Natural killer cell treated with Interleukin-12 subunit alpha and Interleukin-12 subunit beta and Interleukin-15 and Interleukin-18, amount 100 ng/mL, for 72 hours (primary cell): ENCODE data around the gene GNAI3. TPM values are rescaled to one million over a fixed set of nuclear protein-coding genes. Genes with fewer than 3 reads are reported as not detected.

Experiments used
- ATAC-seq, 2 donors: fragments of 150-1000 bp; cut with Tn5 transposase in 1 of 2; sonication (Bioruptor Pico), chemical (Tn5 transposase) in 1 of 2; 2 replicates each; pipeline ENCODE4 v1.10.0; 2021
- DNase-seq: peaks from one replicate; pipeline ENCODE4 v3.0.0; 2022; ENCODE audit warnings: low spot score
- H3K27ac Mint-ChIP-seq, 2 donors: 1 replicate in 1 of 2; 2 replicates in 1 of 2; pipeline ENCODE4 v1.8.0; 2022; ENCODE audit warnings: mixed read lengths in 2 of 2, mild to moderate bottlenecking in 1 of 2, moderate library complexity in 1 of 2
- H3K27me3 Mint-ChIP-seq, 2 donors: 1 replicate in 1 of 2; 2 replicates in 1 of 2; pipeline ENCODE4 v1.8.0; 2022; ENCODE audit warnings: mixed read lengths in 2 of 2
- H3K36me3 Mint-ChIP-seq: one replicate; pipeline ENCODE4 v1.8.0; 2022; ENCODE audit warnings: mixed read lengths
- H3K4me1 Mint-ChIP-seq, 2 donors: 1 replicate in 1 of 2; 2 replicates in 1 of 2; pipeline ENCODE4 v1.8.0; 2022; ENCODE audit warnings: low read depth in 2 of 2, mixed read lengths in 2 of 2, mild to moderate bottlenecking in 1 of 2
- H3K4me3 Mint-ChIP-seq: one replicate; pipeline ENCODE4 v1.8.0; 2022; ENCODE audit warnings: mixed read lengths
- H3K9me3 Mint-ChIP-seq: 2 replicates; pipeline ENCODE4 v1.8.0; 2022; ENCODE audit warnings: mixed read lengths
- total RNA-seq, 2 donors: library from RNA; stranded (reverse); gene quantifications; one replicate each; pipeline ENCODE4 v1.2.3, GENCODE V29; 2022

GNAI3 gene
- total RNA-seq, 2 donors from 2014 or later: 8.9 to 10.0 TPM

DNA sequence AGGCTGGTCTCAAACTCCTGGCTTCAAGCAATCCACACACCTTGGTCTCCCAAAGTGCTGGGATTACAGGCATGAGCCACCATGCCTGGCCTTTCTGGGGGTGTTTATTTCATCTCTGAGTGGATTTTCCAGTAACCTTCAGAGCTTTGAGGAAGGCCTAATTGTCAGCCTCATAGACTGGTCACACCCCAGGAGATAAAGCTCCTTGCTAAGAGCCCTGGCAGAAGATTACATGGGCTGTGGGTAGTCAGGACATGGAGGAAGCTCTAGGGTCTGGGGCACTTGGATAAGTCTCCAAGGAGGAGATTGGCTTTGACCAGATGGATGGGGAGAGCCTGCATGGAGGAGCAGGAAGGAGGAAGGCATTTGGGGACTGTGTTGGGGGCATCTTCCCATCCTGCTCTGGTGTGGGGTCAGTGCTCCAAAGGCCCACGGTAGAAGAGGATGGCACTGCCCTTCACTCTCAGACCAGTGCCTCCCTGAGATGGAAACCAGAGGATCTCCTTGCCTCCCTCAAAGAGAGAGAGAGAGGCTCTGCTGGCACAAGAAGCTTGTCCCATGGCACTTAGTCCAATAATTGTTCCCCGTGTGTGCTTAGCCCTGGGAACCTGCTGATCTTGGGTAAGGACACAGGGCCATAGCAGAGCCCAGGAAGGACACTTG, 92.8 kb downstream of the GNAI3 start:
- Mint-ChIP-seq H3K4me1 (peaks cover 4 to 5% of the 10 kb centered on the region in 2 donors), H3K36me3 (no peaks in the 10 kb centered on the region), H3K4me3 (no peak overlapping the region), H3K9me3 (no peaks in the 10 kb centered on the region), H3K27me3 (peaks cover 5 to 6% of the 10 kb centered on the region in 2 donors), H3K27ac (no peak overlapping the region)
- DNase-seq: no peak
- ATAC-seq: no peak

GRCh38 chr1:109641861-109642260, 93.4 kb downstream of the GNAI3 start:
- H3K36me3 Mint-ChIP-seq: no peaks in the 10 kb centered on the region
- no peak overlapping the region for H3K4me3 Mint-ChIP-seq
- DNase-seq (no peak), ATAC-seq (no peak)
- H3K27ac Mint-ChIP-seq: no peak overlapping the region
- no peaks in the 10 kb centered on the region for H3K9me3 Mint-ChIP-seq
- peaks cover 4 to 5% of the 10 kb centered on the region in 2 donors for H3K4me1 Mint-ChIP-seq
- H3K27me3 Mint-ChIP-seq: peaks cover 5 to 6% of the 10 kb centered on the region in 2 donors

DNA sequence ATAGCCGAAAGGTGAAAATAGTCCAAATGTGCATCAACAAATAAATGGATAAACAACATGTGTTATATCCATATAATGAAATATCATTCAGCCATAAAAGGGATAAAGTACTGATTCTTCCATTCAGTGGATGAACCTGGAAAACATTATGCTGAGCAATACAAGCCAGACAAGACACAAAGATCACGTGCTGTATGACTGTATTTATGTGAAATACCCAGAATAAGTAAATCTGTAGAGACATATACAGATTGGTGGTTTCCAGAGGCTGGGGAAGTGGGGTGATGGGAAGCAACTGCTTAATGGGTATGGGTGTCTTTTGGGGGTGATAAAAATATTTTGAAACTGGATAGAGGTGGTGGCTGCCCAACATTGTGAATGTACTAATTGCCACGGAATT, 94.2 kb downstream of the GNAI3 start:
- no peaks in the 10 kb centered on the region for H3K9me3 Mint-ChIP-seq
- DNase-seq (no peak), ATAC-seq (no peak)
- no peak overlapping the region for H3K27ac Mint-ChIP-seq
- H3K27me3 Mint-ChIP-seq: peaks cover 0 to 6% of the 10 kb centered on the region in 2 donors
- H3K36me3 Mint-ChIP-seq: no peaks in the 10 kb centered on the region
- H3K4me1 Mint-ChIP-seq: peaks cover 4 to 5% of the 10 kb centered on the region in 2 donors
- H3K4me3 Mint-ChIP-seq: no peak overlapping the region

DNA sequence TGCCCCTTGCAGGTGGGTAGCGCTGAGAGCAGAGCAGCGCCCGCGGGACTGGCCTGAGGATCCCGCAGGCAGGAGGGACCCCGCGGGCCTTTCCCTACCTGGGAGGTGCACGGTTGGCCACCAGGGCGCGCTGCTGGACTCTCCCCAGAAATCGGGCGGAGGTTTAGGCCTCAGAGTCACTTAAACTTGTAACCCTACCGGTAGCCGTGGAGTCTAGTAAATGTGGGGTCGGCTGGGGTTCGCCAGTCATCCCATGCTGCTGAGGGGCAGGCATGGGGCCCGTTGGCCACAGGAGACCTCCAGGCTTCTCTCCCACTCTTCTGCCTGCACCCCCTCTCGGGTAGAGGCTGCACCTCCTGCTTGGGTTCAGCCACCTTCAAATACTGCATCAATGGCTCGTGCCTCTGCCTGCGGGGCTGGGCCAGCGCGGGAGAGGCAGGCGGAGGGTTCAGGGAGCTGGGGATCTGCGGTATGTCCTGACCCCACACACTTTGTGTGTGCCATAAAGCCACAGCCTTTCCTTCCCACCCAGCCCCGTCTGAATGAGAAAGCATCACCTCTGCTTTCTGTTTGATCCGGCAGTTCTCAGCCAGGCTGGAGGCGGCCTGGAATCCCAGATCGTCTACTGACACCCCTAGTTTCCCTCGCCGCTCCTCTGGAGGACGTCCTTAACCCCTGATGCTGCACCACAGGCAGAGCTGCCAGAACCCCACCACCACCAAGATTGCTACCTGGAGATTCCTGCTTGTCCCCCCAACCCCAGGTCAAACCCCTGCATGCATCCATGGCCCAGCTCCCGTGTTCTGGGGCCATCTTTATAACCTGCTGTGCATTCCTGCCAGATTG, 95.2 kb downstream of the GNAI3 start:
- Mint-ChIP-seq H3K36me3 (no peaks in the 10 kb centered on the region), H3K4me3 (no peak overlapping the region), H3K9me3 (no peaks in the 10 kb centered on the region), H3K27ac (no peak overlapping the region), H3K4me1 (peaks cover 4 to 5% of the 10 kb centered on the region in 2 donors), H3K27me3 (peaks cover 0 to 6% of the 10 kb centered on the region in 2 donors)
- peak; percentile 93 for ATAC-seq
- peak; percentile 90 for DNase-seq

DNA sequence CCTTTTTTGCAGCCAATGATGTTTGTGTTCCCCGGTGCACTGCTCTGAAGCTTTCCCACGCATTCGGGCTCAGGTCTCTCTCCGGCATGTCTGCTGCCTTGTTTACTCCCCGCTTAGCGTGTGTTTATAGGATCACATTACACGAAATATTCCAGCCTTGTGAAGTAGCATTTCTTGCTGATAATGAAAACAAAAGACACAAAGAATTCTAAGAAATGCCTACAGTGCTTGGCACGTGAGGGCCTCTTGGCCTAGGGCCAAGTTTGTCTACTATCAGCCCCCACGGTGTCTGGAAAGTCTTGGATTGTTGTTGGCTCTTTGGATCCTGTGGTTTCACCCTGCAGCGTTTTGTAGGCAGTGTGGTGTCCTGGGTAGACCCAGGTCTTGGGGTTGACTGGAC, 96.3 kb downstream of the GNAI3 start:
- H3K9me3 Mint-ChIP-seq: no peaks in the 10 kb centered on the region
- peaks cover 0 to 6% of the 10 kb centered on the region in 2 donors for H3K27me3 Mint-ChIP-seq
- no peak overlapping the region for H3K4me3 Mint-ChIP-seq
- ATAC-seq: no peak
- H3K36me3 Mint-ChIP-seq: no peaks in the 10 kb centered on the region
- peaks cover 4 to 5% of the 10 kb centered on the region in 2 donors for H3K4me1 Mint-ChIP-seq
- no peak for DNase-seq
- no peak overlapping the region for H3K27ac Mint-ChIP-seq

DNA sequence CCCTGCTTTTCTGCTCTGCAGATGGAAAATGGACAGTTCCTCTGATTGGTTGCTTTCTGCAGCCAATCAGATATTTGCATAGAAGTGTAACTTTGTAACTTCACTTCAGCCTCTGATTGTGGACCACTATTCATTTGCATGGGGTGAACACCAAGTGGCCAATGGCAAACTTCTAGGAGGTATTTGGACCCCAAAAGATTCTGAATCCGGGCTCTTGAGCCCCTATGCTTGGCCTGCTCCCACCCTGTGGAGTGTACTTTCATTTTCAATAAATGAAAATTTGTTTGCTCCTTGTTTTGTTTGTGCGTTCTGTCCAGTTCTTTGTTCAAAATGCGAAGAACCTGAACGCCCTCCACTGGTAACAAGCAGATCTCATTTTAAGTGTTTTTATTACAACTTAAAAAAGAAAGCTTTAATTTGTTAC, 101.1 kb downstream of the GNAI3 start:
- Mint-ChIP-seq H3K4me3 (no peak overlapping the region), H3K4me1 (peaks cover 0 to 1% of the 10 kb centered on the region in 2 donors), H3K27ac (no peak overlapping the region), H3K36me3 (no peaks in the 10 kb centered on the region), H3K27me3 (peaks cover 5 to 15% of the 10 kb centered on the region in 2 donors), H3K9me3 (no peaks in the 10 kb centered on the region)
- ATAC-seq (no peak), DNase-seq (no peak)

GRCh38 chr1:109650609-109651008, 102.2 kb downstream of the GNAI3 start:
- Mint-ChIP-seq H3K9me3 (no peaks in the 10 kb centered on the region), H3K27ac (no peak overlapping the region), H3K4me3 (no peak overlapping the region), H3K4me1 (peaks cover 9 to 12% of the 10 kb centered on the region in 2 donors), H3K36me3 (no peaks in the 10 kb centered on the region), H3K27me3 (peaks cover 5 to 20% of the 10 kb centered on the region in 2 donors)
- no peak for DNase-seq
- ATAC-seq: no peak

- DNase-seq: no peak
- no peak overlapping the region for H3K27ac Mint-ChIP-seq
- H3K9me3 Mint-ChIP-seq: no peaks in the 10 kb centered on the region
- H3K4me3 Mint-ChIP-seq: no peak overlapping the region
- H3K36me3 Mint-ChIP-seq: no peaks in the 10 kb centered on the region
- H3K27me3 Mint-ChIP-seq: peaks cover 5 to 20% of the 10 kb centered on the region in 2 donors
- ATAC-seq: no peak
- H3K4me1 Mint-ChIP-seq: peaks cover 14 to 16% of the 10 kb centered on the region in 2 donors
Measured at GRCh38 chr1:109652402-109652801, 104.0 kb downstream of the GNAI3 start.

DNA sequence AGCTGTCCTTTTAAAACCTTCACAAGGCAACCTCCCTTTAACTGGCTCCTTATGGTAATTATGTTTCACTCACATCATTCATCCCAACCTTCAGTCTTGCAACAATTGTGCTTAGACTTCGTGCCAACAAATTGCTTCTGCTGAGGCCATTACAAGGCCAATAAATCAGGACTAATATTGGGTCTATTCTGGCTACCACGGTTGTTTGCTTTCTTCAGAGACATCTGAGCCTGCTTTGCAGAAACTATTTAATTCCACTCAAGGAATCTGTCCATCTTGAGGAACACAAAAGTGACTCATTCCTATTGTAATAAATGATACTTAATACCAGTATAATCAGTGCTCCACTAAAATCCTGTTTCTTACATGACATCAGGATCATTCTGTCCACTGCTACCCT, 104.9 kb downstream of the GNAI3 start:
- no peak overlapping the region for H3K27ac Mint-ChIP-seq
- H3K4me3 Mint-ChIP-seq: no peak overlapping the region
- H3K27me3 Mint-ChIP-seq: peaks cover 5 to 17% of the 10 kb centered on the region in 2 donors
- DNase-seq: no peak
- H3K4me1 Mint-ChIP-seq: peaks cover 14 to 16% of the 10 kb centered on the region in 2 donors
- no peaks in the 10 kb centered on the region for H3K9me3 Mint-ChIP-seq
- no peak for ATAC-seq
- no peaks in the 10 kb centered on the region for H3K36me3 Mint-ChIP-seq

GRCh38 chr1:109654519-109654918, 106.1 kb downstream of the GNAI3 start:
- Mint-ChIP-seq H3K27ac (peak overlapping the region; percentile 68 to 90), H3K27me3 (peaks cover 5 to 17% of the 10 kb centered on the region in 2 donors), H3K4me3 (peak overlapping the region; percentile 8), H3K36me3 (no peaks in the 10 kb centered on the region), H3K4me1 (peaks cover 14 to 16% of the 10 kb centered on the region in 2 donors), H3K9me3 (no peaks in the 10 kb centered on the region)
- ATAC-seq (no peak), DNase-seq (no peak)

GRCh38 chr1:109655615-109656519, 107.5 kb downstream of the GNAI3 start, which contains the start of gene GSTM4:
GSTM4 (plus strand) TSS chr1:109656099; CDS start chr1:109656390, 291 bp downstream.
- Mint-ChIP-seq H3K27ac (peak within 1 kb of the TSS; percentile 68 to 90), H3K4me1 (peaks cover 14 to 16% of the 10 kb centered on the region in 2 donors), H3K27me3 (peaks cover 5 to 17% of the 10 kb centered on the region in 2 donors), H3K4me3 (peak within 1 kb of the TSS; percentile 86), H3K36me3 (no peaks in the 10 kb centered on the region), H3K9me3 (no peaks in the 10 kb centered on the region)
- DNase-seq (peak; percentile 69), ATAC-seq (peak; percentile 92 to 95)

DNA sequence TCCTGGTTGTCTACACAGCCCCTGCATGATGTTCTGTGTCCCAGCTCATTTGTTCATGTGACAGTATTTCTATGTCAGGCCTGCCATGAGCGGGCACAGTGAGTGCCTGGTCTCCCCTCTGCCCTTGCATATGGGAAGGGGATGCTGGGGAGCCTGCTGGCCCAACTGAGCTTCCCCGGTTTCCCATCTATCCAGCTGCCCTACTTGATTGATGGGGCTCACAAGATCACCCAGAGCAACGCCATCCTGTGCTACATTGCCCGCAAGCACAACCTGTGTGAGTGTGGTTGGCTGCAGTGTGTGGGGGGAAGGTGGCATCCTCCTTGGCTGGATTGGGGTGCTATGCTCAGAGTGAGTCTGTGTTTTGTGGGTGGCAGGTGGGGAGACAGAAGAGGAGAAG, 109.0 kb downstream of the GNAI3 start:
- Mint-ChIP-seq H3K4me1 (peaks cover 14 to 19% of the 10 kb centered on the region in 2 donors), H3K27ac (no peak overlapping the region), H3K4me3 (peak overlapping the region; percentile 48), H3K36me3 (no peaks in the 10 kb centered on the region), H3K27me3 (peaks cover 5 to 9% of the 10 kb centered on the region in 2 donors), H3K9me3 (no peaks in the 10 kb centered on the region)
- DNase-seq (no peak), ATAC-seq (no peak)

DNA sequence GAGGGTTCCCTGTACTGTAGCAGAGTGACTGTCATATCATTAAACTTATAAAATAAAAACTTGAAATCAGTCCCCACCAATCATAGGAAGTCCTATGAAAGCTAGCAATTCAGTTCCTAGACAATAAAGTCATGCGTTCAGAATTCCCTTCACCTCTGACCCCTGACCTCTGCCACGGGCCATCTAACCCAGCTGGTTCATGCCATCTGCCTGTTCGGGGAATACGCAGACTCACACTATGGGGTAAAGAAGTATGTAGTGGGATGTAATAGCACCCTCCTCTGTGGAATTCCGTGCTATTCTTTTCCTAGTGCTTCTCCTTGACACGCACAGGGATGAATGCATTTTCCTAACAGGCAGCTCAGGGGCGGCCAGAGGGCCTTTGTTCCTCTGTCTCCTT, 109.6 kb downstream of the GNAI3 start:
- Mint-ChIP-seq H3K4me3 (no peak overlapping the region), H3K27ac (no peak overlapping the region), H3K36me3 (no peaks in the 10 kb centered on the region), H3K27me3 (peaks cover 5 to 9% of the 10 kb centered on the region in 2 donors), H3K4me1 (peaks cover 14 to 19% of the 10 kb centered on the region in 2 donors), H3K9me3 (no peaks in the 10 kb centered on the region)
- DNase-seq: no peak
- ATAC-seq: no peak
